Neural crest cell (in vitro differentiated cells): ENCODE data around the gene PREX1. TPM values are rescaled to one million over a fixed set of nuclear protein-coding genes. Genes with fewer than 3 reads are reported as not detected.

Source experiments
- DNase-seq: peaks from one replicate; pipeline ENCODE4 v3.0.0; 2021; ENCODE audit warnings: low read depth, mixed read lengths, low spot score
- H3K27ac Mint-ChIP-seq: one replicate; pipeline ENCODE4 v1.8.0; 2021; ENCODE audit warnings: mild to moderate bottlenecking, mixed read lengths; ENCODE audit not compliant: unreplicated experiment
- H3K27me3 Mint-ChIP-seq: 2 replicates; pipeline ENCODE4 v1.8.0; 2021; ENCODE audit warnings: low read depth, mild to moderate bottlenecking, mixed read lengths
- H3K36me3 Mint-ChIP-seq: 2 replicates; pipeline ENCODE4 v1.8.0; 2021; ENCODE audit warnings: low read depth, mild to moderate bottlenecking, mixed read lengths
- H3K4me1 Mint-ChIP-seq: 2 replicates; pipeline ENCODE4 v1.8.0; 2021; ENCODE audit warnings: mixed read lengths
- H3K4me3 Mint-ChIP-seq: one replicate; pipeline ENCODE4 v1.8.0; 2021; ENCODE audit warnings: mild to moderate bottlenecking, mixed read lengths
- H3K9me3 Mint-ChIP-seq: 2 replicates; pipeline ENCODE4 v1.8.0; 2021; ENCODE audit warnings: mixed read lengths
- CTCF ChIP-seq: fragments of 200-600 bp; sonication (generic); conservative IDR thresholded peaks from 2 replicates; pipeline ENCODE4 v1.5.0; 2021; ENCODE audit warnings: antibody characterized with exemption, mild to moderate bottlenecking
- total RNA-seq: library from RNA; stranded (reverse); gene quantifications from 2 replicates; pipeline ENCODE4 v1.2.1, GENCODE V29; 2021

PREX1 gene
- total RNA-seq, 1 donor from 2014 or later, result 72.4 TPM

- Mint-ChIP-seq H3K9me3 (no peaks in the 10 kb centered on the region), H3K27ac (no peak overlapping the region), H3K27me3 (no peaks in the 10 kb centered on the region), H3K4me3 (no peak overlapping the region), H3K36me3 (no peaks in the 10 kb centered on the region), H3K4me1 (peaks cover 3% of the 10 kb centered on the region)
- TF ChIP-seq CTCF, result no peak
- DNase-seq, result no peak
Measured at GRCh38 chr20:48856130-48856529, 28.3 kb upstream of the PREX1 start.

- Mint-ChIP-seq H3K27me3 (no peaks in the 10 kb centered on the region), H3K36me3 (no peaks in the 10 kb centered on the region), H3K4me3 (no peak overlapping the region)
Measured at GRCh38 chr20:48855046-48855445, 27.2 kb upstream of the PREX1 start.

GRCh38 chr20:48852609-48853008 lies 24.8 kb upstream of the PREX1 start:
- H3K9me3 Mint-ChIP-seq, result no peaks in the 10 kb centered on the region
- peaks cover 8% of the 10 kb centered on the region for H3K4me1 Mint-ChIP-seq
- no peak overlapping the region for H3K4me3 Mint-ChIP-seq
- no peak for TF ChIP-seq CTCF
- no peak overlapping the region for H3K27ac Mint-ChIP-seq
- H3K36me3 Mint-ChIP-seq, result no peaks in the 10 kb centered on the region
- no peak for DNase-seq
- no peaks in the 10 kb centered on the region for H3K27me3 Mint-ChIP-seq

More at GRCh38 chr20:48855046-48855445, 27.2 kb upstream of the PREX1 start:
- Mint-ChIP-seq H3K27ac (no peak overlapping the region), H3K4me1 (peaks cover 3% of the 10 kb centered on the region), H3K9me3 (no peaks in the 10 kb centered on the region)
- no peak for TF ChIP-seq CTCF
- DNase-seq, result no peak

- Mint-ChIP-seq H3K4me1 (peaks cover 18% of the 10 kb centered on the region), H3K27me3 (no peaks in the 10 kb centered on the region)
- no peak for DNase-seq
Measured at GRCh38 chr20:48851579-48851978, 23.8 kb upstream of the PREX1 start.

GRCh38 chr20:48850977-48851299 lies 23.1 kb upstream of the PREX1 start:
- Mint-ChIP-seq H3K9me3 (no peaks in the 10 kb centered on the region), H3K4me1 (peaks cover 22% of the 10 kb centered on the region), H3K27ac (no peak overlapping the region), H3K4me3 (no peak overlapping the region), H3K27me3 (no peaks in the 10 kb centered on the region), H3K36me3 (no peaks in the 10 kb centered on the region)
- no peak for DNase-seq
- TF ChIP-seq CTCF, result no peak

More at GRCh38 chr20:48851579-48851978, 23.8 kb upstream of the PREX1 start:
- H3K4me3 Mint-ChIP-seq, result no peak overlapping the region
- H3K9me3 Mint-ChIP-seq, result no peaks in the 10 kb centered on the region
- H3K27ac Mint-ChIP-seq, result no peak overlapping the region
- no peaks in the 10 kb centered on the region for H3K36me3 Mint-ChIP-seq
- TF ChIP-seq CTCF, result no peak
